HEK293 (cell line): ENCODE results near the gene IFFO2.

ENCODE experiments used
- ZNF138 ChIP-seq: fragments of 450-650 bp; formaldehyde crosslinking; IDR thresholded peaks from 2 replicates; pipeline ENCODE4 v1.5.1; 2016; ENCODE audit warnings: missing biosample characterization, missing genetic modification characterization, borderline replicate concordance
- ZNF391 ChIP-seq: fragments of 450-650 bp; formaldehyde crosslinking; IDR thresholded peaks from 2 replicates; pipeline ENCODE4 v1.5.1; 2016; ENCODE audit warnings: low read depth, missing biosample characterization, missing genetic modification characterization, borderline replicate concordance
- TF ChIP-seq, protein P1 (sequence below): fragments of 450-650 bp; formaldehyde crosslinking; IDR thresholded peaks from 2 replicates; pipeline ENCODE4 v1.5.1; 2016; ENCODE audit warnings: missing biosample characterization, missing genetic modification characterization

DNA sequence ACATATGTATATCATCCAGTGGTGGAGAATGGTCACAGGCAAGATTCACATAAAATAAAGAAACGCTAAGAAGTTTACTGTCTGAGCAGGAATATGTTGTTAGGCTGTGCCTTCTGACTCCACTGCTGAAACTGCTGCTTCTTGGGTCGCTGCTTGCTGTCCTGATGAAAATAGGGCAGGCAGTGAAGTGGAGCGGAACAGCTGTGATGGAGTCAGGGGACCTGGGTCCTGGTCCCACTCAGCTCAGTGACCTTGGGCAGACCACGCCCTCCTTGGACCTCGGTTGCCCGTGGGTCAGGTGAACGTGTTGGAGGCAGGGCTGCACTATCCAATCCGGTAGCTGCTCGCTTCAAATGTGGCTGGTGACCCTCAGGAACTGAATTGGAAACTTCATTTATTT lies 33.4 kb upstream of the IFFO2 start:
- TF ChIP-seq ZNF138 (tag by site-specific recombination) (no peak), ZNF391 (no peak)
- TF ChIP-seq, protein P1, sequence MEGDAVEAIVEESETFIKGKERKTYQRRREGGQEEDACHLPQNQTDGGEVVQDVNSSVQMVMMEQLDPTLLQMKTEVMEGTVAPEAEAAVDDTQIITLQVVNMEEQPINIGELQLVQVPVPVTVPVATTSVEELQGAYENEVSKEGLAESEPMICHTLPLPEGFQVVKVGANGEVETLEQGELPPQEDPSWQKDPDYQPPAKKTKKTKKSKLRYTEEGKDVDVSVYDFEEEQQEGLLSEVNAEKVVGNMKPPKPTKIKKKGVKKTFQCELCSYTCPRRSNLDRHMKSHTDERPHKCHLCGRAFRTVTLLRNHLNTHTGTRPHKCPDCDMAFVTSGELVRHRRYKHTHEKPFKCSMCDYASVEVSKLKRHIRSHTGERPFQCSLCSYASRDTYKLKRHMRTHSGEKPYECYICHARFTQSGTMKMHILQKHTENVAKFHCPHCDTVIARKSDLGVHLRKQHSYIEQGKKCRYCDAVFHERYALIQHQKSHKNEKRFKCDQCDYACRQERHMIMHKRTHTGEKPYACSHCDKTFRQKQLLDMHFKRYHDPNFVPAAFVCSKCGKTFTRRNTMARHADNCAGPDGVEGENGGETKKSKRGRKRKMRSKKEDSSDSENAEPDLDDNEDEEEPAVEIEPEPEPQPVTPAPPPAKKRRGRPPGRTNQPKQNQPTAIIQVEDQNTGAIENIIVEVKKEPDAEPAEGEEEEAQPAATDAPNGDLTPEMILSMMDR (tag by site-specific recombination), result no peak
